C4-2B (cell line): ENCODE results near the gene FIP1L1.

Experiments used
- ZFX ChIP-seq: fragments of 450-650 bp; IDR thresholded peaks from 2 replicates; pipeline ENCODE4 v1.6.1; 2017
- TF ChIP-seq, protein P1 (sequence below): fragments of 450-650 bp; conservative IDR thresholded peaks from 2 replicates; pipeline ENCODE4 v1.5.1; 2017; ENCODE audit warnings: mild to moderate bottlenecking

DNA sequence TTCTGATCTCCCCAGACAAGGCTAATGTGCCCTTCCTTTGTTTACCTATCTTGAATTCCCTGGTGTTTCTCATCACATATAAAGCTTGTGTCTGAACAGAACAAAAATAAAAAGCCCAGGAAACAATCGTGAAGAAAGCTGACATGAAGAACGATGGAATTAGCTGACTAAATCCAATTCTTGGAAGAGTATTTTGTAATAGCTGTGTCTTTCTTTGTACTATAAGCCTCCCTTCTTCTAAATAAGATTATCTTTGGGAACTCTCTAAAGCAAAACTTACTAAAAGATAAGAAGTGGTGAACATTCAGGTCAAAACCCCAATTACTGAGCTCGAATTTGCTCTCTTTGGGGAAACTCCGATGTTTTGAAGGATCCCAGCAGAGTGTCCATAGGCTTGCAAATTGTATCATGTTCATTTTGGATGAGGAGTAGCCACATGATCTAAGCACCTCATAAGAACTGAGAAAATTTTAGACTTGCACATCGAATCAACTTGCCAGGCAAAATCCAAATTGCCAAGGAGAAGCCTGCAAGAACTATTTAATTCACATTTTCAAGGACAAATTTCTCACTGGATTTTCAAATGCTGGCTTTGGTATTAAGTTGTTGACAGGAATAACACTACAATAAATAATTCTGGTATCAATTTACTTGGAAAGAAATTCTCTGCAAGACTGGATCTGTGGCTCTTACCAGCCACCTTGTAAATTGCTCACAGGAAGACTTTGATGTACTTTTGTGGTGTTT is 107.6 kb downstream of the FIP1L1 start:
- TF ChIP-seq, protein P1, sequence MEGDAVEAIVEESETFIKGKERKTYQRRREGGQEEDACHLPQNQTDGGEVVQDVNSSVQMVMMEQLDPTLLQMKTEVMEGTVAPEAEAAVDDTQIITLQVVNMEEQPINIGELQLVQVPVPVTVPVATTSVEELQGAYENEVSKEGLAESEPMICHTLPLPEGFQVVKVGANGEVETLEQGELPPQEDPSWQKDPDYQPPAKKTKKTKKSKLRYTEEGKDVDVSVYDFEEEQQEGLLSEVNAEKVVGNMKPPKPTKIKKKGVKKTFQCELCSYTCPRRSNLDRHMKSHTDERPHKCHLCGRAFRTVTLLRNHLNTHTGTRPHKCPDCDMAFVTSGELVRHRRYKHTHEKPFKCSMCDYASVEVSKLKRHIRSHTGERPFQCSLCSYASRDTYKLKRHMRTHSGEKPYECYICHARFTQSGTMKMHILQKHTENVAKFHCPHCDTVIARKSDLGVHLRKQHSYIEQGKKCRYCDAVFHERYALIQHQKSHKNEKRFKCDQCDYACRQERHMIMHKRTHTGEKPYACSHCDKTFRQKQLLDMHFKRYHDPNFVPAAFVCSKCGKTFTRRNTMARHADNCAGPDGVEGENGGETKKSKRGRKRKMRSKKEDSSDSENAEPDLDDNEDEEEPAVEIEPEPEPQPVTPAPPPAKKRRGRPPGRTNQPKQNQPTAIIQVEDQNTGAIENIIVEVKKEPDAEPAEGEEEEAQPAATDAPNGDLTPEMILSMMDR = no peak
- TF ChIP-seq ZFX = no peak
